CD4-positive, alpha-beta T cell (primary cell): ENCODE results near the gene CREB3L2. TPM values are rescaled to one million over a fixed set of nuclear protein-coding genes. Genes with fewer than 3 reads are reported as not detected.

Experiments used
- ATAC-seq: fragments of 200-7000 bp; cut with Tn5 transposase; one replicate; pipeline ENCODE4 v1.10.0; 2022; ENCODE audit warnings: mild to moderate bottlenecking; ENCODE audit not compliant: poor library complexity
- CTCF ChIA-PET: fragments of 350-600 bp; sonication (Branson Sonifier 250); formaldehyde crosslinking; loops from one replicate; lab custom pipeline; 2021; ENCODE audit warnings: antibody characterized with exemption, inconsistent platforms; lab: Charles Lee
- POLR2A ChIA-PET: fragments of 350-600 bp; sonication (Branson Sonifier 250); formaldehyde crosslinking; loops from one replicate; lab custom pipeline; 2021; ENCODE audit warnings: antibody characterized with exemption, inconsistent platforms; lab: Charles Lee
- DNase-seq, 14 experiments: peaks; one replicate each; pipeline ENCODE4 v3.0.0-alpha.2; 2013 to 2020; ENCODE audit warnings: mixed read lengths in 2 of 14
- H3K27ac ChIP-seq, 2 donors: one replicate each; pipeline versions ENCODE4 v1.5.1 to v1.7.0; 2013; ENCODE audit warnings: low read length in 2 of 2, low read depth in 1 of 2, mild to moderate bottlenecking in 1 of 2
- H3K27me3 ChIP-seq, 2 experiments: 1 replicate in 1 of 2; 2 replicates in 1 of 2; pipeline versions ENCODE4 v1.6.1 to v1.7.0; 2013; ENCODE audit warnings: low read length in 2 of 2, control low read depth in 1 of 2, mild to moderate bottlenecking in 1 of 2, moderate library complexity in 1 of 2; ENCODE audit not compliant: insufficient read depth in 2 of 2, control insufficient read depth in 1 of 2
- H3K36me3 ChIP-seq: one replicate; pipeline ENCODE4 v1.6.1; 2013; ENCODE audit warnings: low read length, control low read depth; ENCODE audit not compliant: insufficient read depth
- H3K4me1 ChIP-seq: one replicate; pipeline ENCODE4 v1.6.1; 2013; ENCODE audit warnings: low read length, control low read depth; ENCODE audit not compliant: insufficient read depth
- H3K4me3 ChIP-seq: one replicate; pipeline ENCODE4 v1.5.1; 2013; ENCODE audit warnings: mild to moderate bottlenecking, low read length, moderate library complexity
- H3K9me3 ChIP-seq, 2 experiments: 1 replicate in 1 of 2; 2 replicates in 1 of 2; pipeline versions ENCODE4 v1.6.1 to v1.7.0; 2013; ENCODE audit warnings: low read length in 2 of 2, mild to moderate bottlenecking in 2 of 2, control low read depth in 1 of 2, moderate library complexity in 1 of 2; ENCODE audit not compliant: control insufficient read depth in 1 of 2, insufficient read depth in 1 of 2
- H3K27ac Mint-ChIP-seq: one replicate; pipeline ENCODE4 v1.8.0; 2020; ENCODE audit warnings: mixed read lengths
- H3K27me3 Mint-ChIP-seq: one replicate; pipeline ENCODE4 v1.8.0; 2021; ENCODE audit warnings: mixed read lengths
- H3K36me3 Mint-ChIP-seq: one replicate; pipeline ENCODE4 v1.8.0; 2021; ENCODE audit warnings: low read depth, mixed read lengths
- H3K4me1 Mint-ChIP-seq: one replicate; pipeline ENCODE4 v1.8.0; 2021; ENCODE audit warnings: low read depth, mixed read lengths
- H3K4me3 Mint-ChIP-seq: one replicate; pipeline ENCODE4 v1.8.0; 2020; ENCODE audit warnings: mild to moderate bottlenecking, mixed read lengths
- H3K9me3 Mint-ChIP-seq: one replicate; pipeline ENCODE4 v1.8.0; 2020; ENCODE audit warnings: mixed read lengths
- CTCF ChIP-seq: fragments of 200-600 bp; IDR thresholded peaks from one replicate; pipeline ENCODE4 v1.8.0; 2022; ENCODE audit warnings: antibody characterized with exemption, mild to moderate bottlenecking
- intact Hi-C, 2 experiments: fragments of 100-400 bp; cut with DNase I in 1 of 2; cut with micrococcal nuclease in 1 of 2; formaldehyde crosslinking; loops; one replicate each; pipeline versions ENCODE4 v1.15.1 to v1.9.0; 2023 to 2025; cut with DNase I, micrococcal nuclease
- total RNA-seq, 174 experiments: library from RNA in 2 of 174; stranded (reverse) in 2 of 174; gene quantifications; one replicate each; pipeline ENCODE4 v1.2.3 and lab custom pipeline; 2021 to 2026

CREB3L2 gene
- total RNA-seq, 2 experiments from 2014 or later: 11.7 to 12.9 TPM

- no peaks in the 10 kb centered on the region for H3K4me1 Mint-ChIP-seq
These were observed 44.0 kb downstream of the CREB3L2 start for GRCh38 chr7:137957887-137958286.

DNA sequence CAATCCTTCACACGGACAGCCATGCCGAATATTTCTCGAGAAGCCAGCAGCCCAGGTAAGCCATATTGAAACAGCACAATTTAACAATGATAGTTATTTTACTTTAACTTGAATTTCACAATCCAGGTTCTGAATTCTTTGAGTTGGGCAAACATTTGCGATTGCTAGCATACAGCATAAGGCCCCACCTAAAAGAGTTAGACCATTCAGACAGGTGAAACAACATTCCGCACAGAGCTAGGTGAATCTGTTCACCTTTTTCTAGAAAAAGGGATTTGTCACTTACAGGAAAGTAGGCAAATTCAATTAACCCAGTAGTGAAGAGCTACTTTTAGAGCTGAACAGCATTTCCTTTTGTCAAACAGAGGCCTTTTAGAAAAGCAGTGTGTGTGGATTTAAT lies 45.3 kb downstream of the CREB3L2 start:
- intact Hi-C loops: no loop called here
- H3K4me3 ChIP-seq: no peak overlapping the region
- no peaks in the 10 kb centered on the region for H3K9me3 Mint-ChIP-seq
- H3K27ac Mint-ChIP-seq: no peak overlapping the region
- no peaks in the 10 kb centered on the region for H3K36me3 Mint-ChIP-seq
- DNase-seq: no peak
- ChIA-PET POLR2A (no interaction called here), CTCF (no interaction called here)
- no peaks in the 10 kb centered on the region for H3K27me3 Mint-ChIP-seq
- peaks cover 5% of the 10 kb centered on the region for H3K4me1 Mint-ChIP-seq
- no peaks in the 10 kb centered on the region for H3K27me3 ChIP-seq
- TF ChIP-seq CTCF: no peak
- H3K4me1 ChIP-seq: peaks cover 2% of the 10 kb centered on the region
- no peak overlapping the region for H3K27ac ChIP-seq
- ATAC-seq: no peak
- no peak overlapping the region for H3K4me3 Mint-ChIP-seq
- H3K9me3 ChIP-seq: no peaks in the 10 kb centered on the region
- no peaks in the 10 kb centered on the region for H3K36me3 ChIP-seq

More at GRCh38 chr7:137957887-137958286, 44.0 kb downstream of the CREB3L2 start:
- Mint-ChIP-seq H3K4me3 (no peak overlapping the region), H3K36me3 (no peaks in the 10 kb centered on the region), H3K27me3 (no peaks in the 10 kb centered on the region), H3K27ac (no peak overlapping the region), H3K9me3 (no peaks in the 10 kb centered on the region)
- CTCF ChIA-PET: no interaction called here
- POLR2A ChIA-PET: interaction anchor here (0.5 kb wide), 1 partner anchor 11 kb away, joined by 4 read pairs; no protein-coding TSS in a partner anchor
- intact Hi-C loops: no loop called here
- no peak for ATAC-seq
- H3K9me3 ChIP-seq: no peaks in the 10 kb centered on the region
- H3K27me3 ChIP-seq: no peaks in the 10 kb centered on the region
- H3K4me3 ChIP-seq: no peak overlapping the region
- no peaks in the 10 kb centered on the region for H3K36me3 ChIP-seq
- no peak overlapping the region for H3K27ac ChIP-seq
- TF ChIP-seq CTCF: no peak
- H3K4me1 ChIP-seq: peaks cover 2% of the 10 kb centered on the region
- no peak for DNase-seq

GRCh38 chr7:137956183-137956582 lies 45.7 kb downstream of the CREB3L2 start:
- TF ChIP-seq CTCF: no peak
- Mint-ChIP-seq H3K27me3 (no peaks in the 10 kb centered on the region), H3K4me1 (peaks cover 6% of the 10 kb centered on the region), H3K27ac (no peak overlapping the region), H3K4me3 (no peak overlapping the region), H3K9me3 (no peaks in the 10 kb centered on the region), H3K36me3 (no peaks in the 10 kb centered on the region)
- Histone ChIP-seq H3K4me3 (no peak overlapping the region), H3K9me3 (no peaks in the 10 kb centered on the region), H3K27ac (no peak overlapping the region), H3K4me1 (no peaks in the 10 kb centered on the region), H3K36me3 (no peaks in the 10 kb centered on the region), H3K27me3 (no peaks in the 10 kb centered on the region)
- ChIA-PET CTCF (interaction anchor here (0.8 kb wide), 1 partner anchor 51 kb away, joined by 3 read pairs; no protein-coding TSS in a partner anchor), POLR2A (no interaction called here)
- DNase-seq (no peak), ATAC-seq (no peak)
- intact Hi-C loops: no loop called here
